Measurements from ENCODE around the gene RBM46.

- TF ChIP-seq, protein P1, sequence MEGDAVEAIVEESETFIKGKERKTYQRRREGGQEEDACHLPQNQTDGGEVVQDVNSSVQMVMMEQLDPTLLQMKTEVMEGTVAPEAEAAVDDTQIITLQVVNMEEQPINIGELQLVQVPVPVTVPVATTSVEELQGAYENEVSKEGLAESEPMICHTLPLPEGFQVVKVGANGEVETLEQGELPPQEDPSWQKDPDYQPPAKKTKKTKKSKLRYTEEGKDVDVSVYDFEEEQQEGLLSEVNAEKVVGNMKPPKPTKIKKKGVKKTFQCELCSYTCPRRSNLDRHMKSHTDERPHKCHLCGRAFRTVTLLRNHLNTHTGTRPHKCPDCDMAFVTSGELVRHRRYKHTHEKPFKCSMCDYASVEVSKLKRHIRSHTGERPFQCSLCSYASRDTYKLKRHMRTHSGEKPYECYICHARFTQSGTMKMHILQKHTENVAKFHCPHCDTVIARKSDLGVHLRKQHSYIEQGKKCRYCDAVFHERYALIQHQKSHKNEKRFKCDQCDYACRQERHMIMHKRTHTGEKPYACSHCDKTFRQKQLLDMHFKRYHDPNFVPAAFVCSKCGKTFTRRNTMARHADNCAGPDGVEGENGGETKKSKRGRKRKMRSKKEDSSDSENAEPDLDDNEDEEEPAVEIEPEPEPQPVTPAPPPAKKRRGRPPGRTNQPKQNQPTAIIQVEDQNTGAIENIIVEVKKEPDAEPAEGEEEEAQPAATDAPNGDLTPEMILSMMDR (IDR thresholded peaks at IDR 0.05; ENCODE audit: low read depth, low read length, poor library complexity, severe bottlenecking), result no peak
- TF ChIP-seq EZH2phosphoT487 (IDR thresholded peaks at IDR 0.05; ENCODE audit: borderline replicate concordance, low read length), result no peak
Observed at GRCh38 chr4:154868414-154869194, 87.5 kb downstream of the RBM46 start.

Measured in DOHH2 (cell line).